H1 (cell line): ENCODE data around the gene PRKAG1. TPM values are rescaled to one million over a fixed set of nuclear protein-coding genes. Genes with fewer than 3 reads are reported as not detected.

Experiments used
- CTCF ChIA-PET: fragments of 300-600 bp; sonication (Branson Sonifier 250); formaldehyde crosslinking; loops from one replicate; lab custom pipeline; 2021; ENCODE audit not compliant: partially characterized antibody; lab: Charles Lee
- POLR2A ChIA-PET: fragments of 300-600 bp; sonication (Branson Sonifier 250); formaldehyde crosslinking; loops from one replicate; lab custom pipeline; 2021; ENCODE audit warnings: inconsistent platforms; ENCODE audit not compliant: partially characterized antibody; lab: Charles Lee
- DNase-seq, 2 experiments: peaks; one replicate each; pipeline versions ENCODE4 v3.0.0 to v3.0.0-alpha.2; 2010 to 2022; ENCODE audit warnings: low spot score in 2 of 2, low read depth in 1 of 2, mixed read lengths in 1 of 2
- FAIRE-seq: peaks from 2 replicates; lab custom pipeline; 2011; peaks lifted over from hg19 to GRCh38; lab: Jason Lieb, UNC
- H2AFZ ChIP-seq: 2 replicates; pipeline ENCODE4 v1.8.1; 2012; ENCODE audit warnings: low read length, inconsistent platforms
- H2AK5ac ChIP-seq: 2 replicates; pipeline ENCODE4 v1.6.1; 2013; ENCODE audit warnings: low read depth, low read length
- H2BK120ac ChIP-seq: replicated peaks from 2 replicates; pipeline ENCODE3; 2013; ENCODE audit warnings: low read depth, low read length, inconsistent platforms
- H2BK12ac ChIP-seq: 2 replicates; pipeline ENCODE4 v1.6.1; 2013; ENCODE audit warnings: low read depth, low read length
- H2BK15ac ChIP-seq: 2 replicates; pipeline ENCODE4 v1.6.1; 2013; ENCODE audit warnings: low read length
- H2BK20ac ChIP-seq: 2 replicates; pipeline ENCODE4 v1.6.1; 2013; ENCODE audit warnings: low read length
- H2BK5ac ChIP-seq: 2 replicates; pipeline ENCODE4 v1.6.1; 2013; ENCODE audit warnings: low read depth, low read length
- H3K14ac ChIP-seq: 2 replicates; pipeline ENCODE4 v1.6.1; 2013; ENCODE audit warnings: inconsistent platforms; ENCODE audit not compliant: insufficient read length
- H3K18ac ChIP-seq: 2 replicates; pipeline ENCODE4 v1.6.1; 2013; ENCODE audit warnings: low read length; ENCODE audit errors: extremely low read depth
- H3K23ac ChIP-seq: 2 replicates; pipeline ENCODE4 v1.6.1; 2013; ENCODE audit warnings: inconsistent platforms; ENCODE audit not compliant: insufficient read length
- H3K23me2 ChIP-seq: 2 replicates; pipeline ENCODE4 v1.6.1; 2013; ENCODE audit warnings: low read depth, low read length
- H3K27ac ChIP-seq: 2 replicates; pipeline ENCODE4 v1.6.1; 2011; ENCODE audit warnings: low read depth, low read length, inconsistent platforms
- H3K27me3 ChIP-seq, 4 experiments: replicated peaks in 1 of 4; 1 replicate in 1 of 4; 2 replicates in 3 of 4; pipeline versions ENCODE4 v1.6.1 to v1.8.1; 2011 to 2013; ENCODE audit warnings: low read length in 3 of 4, mild to moderate bottlenecking in 3 of 4, inconsistent platforms in 2 of 4, mixed read lengths in 2 of 4, moderate library complexity in 1 of 4; ENCODE audit not compliant: control insufficient read depth in 3 of 4, insufficient read depth in 3 of 4; ENCODE audit errors: extremely low read depth in 1 of 4
- H3K36me3 ChIP-seq, 4 experiments: 2 replicates each; pipeline versions ENCODE4 v1.6.1 to v1.8.1; 2011 to 2013; ENCODE audit warnings: mild to moderate bottlenecking in 4 of 4, low read length in 3 of 4, moderate library complexity in 2 of 4, control low read depth in 1 of 4, inconsistent platforms in 1 of 4; ENCODE audit not compliant: insufficient read depth in 4 of 4, control insufficient read depth in 2 of 4
- H3K4ac ChIP-seq: replicated peaks from 2 replicates; pipeline ENCODE3; 2013; ENCODE audit warnings: low read length, low read depth, mixed read lengths, inconsistent platforms; ENCODE audit not compliant: insufficient read length
- H3K4me1 ChIP-seq, 4 experiments: replicated peaks in 1 of 4; 1 replicate in 1 of 4; 2 replicates in 3 of 4; pipeline versions ENCODE4 v1.6.1 to v1.8.1; 2011 to 2013; ENCODE audit warnings: low read length in 3 of 4, inconsistent platforms in 2 of 4, mixed read lengths in 1 of 4; ENCODE audit not compliant: insufficient read depth in 4 of 4, control insufficient read depth in 3 of 4
- H3K4me2 ChIP-seq, 2 experiments: 2 replicates each; pipeline versions ENCODE4 v1.6.1 to v1.8.1; 2011 to 2013; ENCODE audit warnings: low read depth in 2 of 2, low read length in 2 of 2, control low read depth in 1 of 2, inconsistent platforms in 1 of 2, mild to moderate bottlenecking in 1 of 2; ENCODE audit not compliant: insufficient read depth in 1 of 2
- H3K4me3 ChIP-seq, 4 experiments: fragments of 200-600, 300-600 bp in 1 of 4; sonication (generic), shearing (Covaris generic), sonication (Bioruptor Twin) in 1 of 4; 2 replicates each; pipeline versions ENCODE4 v1.5.1 to v1.8.1; 2011 to 2016; ENCODE audit warnings: low read length in 4 of 4, low read depth in 3 of 4, control low read depth in 2 of 4, inconsistent platforms in 2 of 4, mild to moderate bottlenecking in 2 of 4, mixed read lengths in 1 of 4, moderate library complexity in 1 of 4; ENCODE audit not compliant: insufficient read depth in 2 of 4; ENCODE audit errors: extremely low read depth in 1 of 4
- H3K56ac ChIP-seq: replicated peaks from 2 replicates; pipeline ENCODE3; 2013; ENCODE audit warnings: low read depth, mild to moderate bottlenecking, mixed read lengths, low read length, inconsistent platforms; ENCODE audit not compliant: insufficient read length
- H3K79me1 ChIP-seq: 2 replicates; pipeline ENCODE4 v1.6.1; 2013; ENCODE audit warnings: low read depth, low read length, control low read depth
- H3K79me2 ChIP-seq, 2 experiments: 2 replicates each; pipeline versions ENCODE4 v1.6.1 to v1.8.1; 2012 to 2013; ENCODE audit warnings: low read length in 2 of 2, mild to moderate bottlenecking in 2 of 2, inconsistent platforms in 1 of 2; ENCODE audit not compliant: insufficient read depth in 2 of 2, control insufficient read depth in 1 of 2
- H3K9ac ChIP-seq, 4 experiments: replicated peaks in 1 of 4; 1 replicate in 1 of 4; 2 replicates in 3 of 4; pipeline versions ENCODE4 v1.6.1 to v1.8.1; 2011 to 2013; ENCODE audit warnings: low read depth in 3 of 4, low read length in 3 of 4, control low read depth in 2 of 4, mild to moderate bottlenecking in 2 of 4, moderate library complexity in 2 of 4, inconsistent platforms in 1 of 4; ENCODE audit errors: extremely low read depth in 1 of 4
- H3K9me3 ChIP-seq, 2 experiments: 2 replicates each; pipeline versions ENCODE4 v1.6.1 to v1.8.1; 2012 to 2013; ENCODE audit warnings: mild to moderate bottlenecking in 2 of 2, moderate library complexity in 2 of 2, control low read depth in 1 of 2, inconsistent platforms in 1 of 2, low read depth in 1 of 2, low read length in 1 of 2, mixed read lengths in 1 of 2; ENCODE audit not compliant: insufficient read depth in 2 of 2
- H4K20me1 ChIP-seq, 2 experiments: replicated peaks in 1 of 2; 2 replicates each; pipeline versions ENCODE3 to v1.8.1; 2011 to 2013; ENCODE audit warnings: inconsistent platforms in 2 of 2, low read length in 2 of 2, mild to moderate bottlenecking in 1 of 2; ENCODE audit not compliant: insufficient read depth in 2 of 2, control insufficient read depth in 1 of 2
- H4K5ac ChIP-seq: 2 replicates; pipeline ENCODE4 v1.6.1; 2013; ENCODE audit warnings: low read length, low read depth, mixed read lengths, inconsistent platforms; ENCODE audit not compliant: insufficient read length
- H4K8ac ChIP-seq: 2 replicates; pipeline ENCODE4 v1.8.0; 2013; ENCODE audit warnings: mild to moderate bottlenecking, moderate library complexity, low read length, inconsistent platforms; ENCODE audit not compliant: insufficient read depth; ENCODE audit errors: extremely low read depth
- H4K91ac ChIP-seq: replicated peaks from 2 replicates; pipeline ENCODE3; 2013; ENCODE audit warnings: low read length, mixed read lengths, inconsistent platforms; ENCODE audit not compliant: insufficient read length
- FOSL1 ChIP-seq: IDR thresholded peaks from 2 replicates; pipeline ENCODE4 v1.6.1; 2011; ENCODE audit warnings: mild to moderate bottlenecking, low read depth, low read length, moderate library complexity; ENCODE audit not compliant: insufficient read depth
- TBP ChIP-seq: IDR thresholded peaks from 2 replicates; pipeline ENCODE4 v1.6.1; 2011; ENCODE audit warnings: low read depth, low read length, improper control_type of control experiment
- WGBS, 2 experiments: shearing (Covaris generic) in 1 of 2; methylation state at CpG; one replicate each; pipeline versions ENCODE4 v1.1.6 to v1.1.7; 2013 to 2015; ENCODE audit warnings: low lambda C conversion rate in 2 of 2, mixed read lengths in 2 of 2, inconsistent platforms in 1 of 2, low coverage in 1 of 2, missing lambda C conversion rate in 1 of 2; ENCODE audit not compliant: insufficient replicate concordance in 2 of 2, insufficient coverage in 1 of 2, insufficient read length in 1 of 2; ENCODE audit errors: extremely low coverage in 1 of 2, missing lambda C conversion rate in 1 of 2; 5-methylcytosine and 5-hydroxymethylcytosine counted together
- polyA plus RNA-seq, 7 experiments: library from polyadenylated mRNA; depleted of rRNA in 3 of 7; stranded (reverse) in 5 of 7; unstranded in 2 of 7; fragments of >200 nt in 5 of 7; fragments of 200-250 nt in 2 of 7; gene quantifications; 1 replicate in 5 of 7; 2 replicates in 1 of 7; 4 replicates in 1 of 7; pipeline versions ENCODE4 v1.2.1 to v1.2.3, GENCODE V29; 2011 to 2013; ENCODE audit warnings: missing spikeins in 2 of 7, mixed read lengths in 2 of 7
- total RNA-seq: library from RNA; stranded (reverse); fragmentation: NEBNext Ultra II Directional; extraction: Animal tissue kit (Norgen Biotek cat#: 25700); gene quantifications from 2 replicates; pipeline ENCODE4 v1.2.1, GENCODE V29; 2021

PRKAG1 gene
- total and polyA plus RNA-seq, 2 of the 8 experiments (the other 6 are each of a cell fraction or from before 2014, with no cell fraction given) = 38.6 to 57.5 TPM

DNA sequence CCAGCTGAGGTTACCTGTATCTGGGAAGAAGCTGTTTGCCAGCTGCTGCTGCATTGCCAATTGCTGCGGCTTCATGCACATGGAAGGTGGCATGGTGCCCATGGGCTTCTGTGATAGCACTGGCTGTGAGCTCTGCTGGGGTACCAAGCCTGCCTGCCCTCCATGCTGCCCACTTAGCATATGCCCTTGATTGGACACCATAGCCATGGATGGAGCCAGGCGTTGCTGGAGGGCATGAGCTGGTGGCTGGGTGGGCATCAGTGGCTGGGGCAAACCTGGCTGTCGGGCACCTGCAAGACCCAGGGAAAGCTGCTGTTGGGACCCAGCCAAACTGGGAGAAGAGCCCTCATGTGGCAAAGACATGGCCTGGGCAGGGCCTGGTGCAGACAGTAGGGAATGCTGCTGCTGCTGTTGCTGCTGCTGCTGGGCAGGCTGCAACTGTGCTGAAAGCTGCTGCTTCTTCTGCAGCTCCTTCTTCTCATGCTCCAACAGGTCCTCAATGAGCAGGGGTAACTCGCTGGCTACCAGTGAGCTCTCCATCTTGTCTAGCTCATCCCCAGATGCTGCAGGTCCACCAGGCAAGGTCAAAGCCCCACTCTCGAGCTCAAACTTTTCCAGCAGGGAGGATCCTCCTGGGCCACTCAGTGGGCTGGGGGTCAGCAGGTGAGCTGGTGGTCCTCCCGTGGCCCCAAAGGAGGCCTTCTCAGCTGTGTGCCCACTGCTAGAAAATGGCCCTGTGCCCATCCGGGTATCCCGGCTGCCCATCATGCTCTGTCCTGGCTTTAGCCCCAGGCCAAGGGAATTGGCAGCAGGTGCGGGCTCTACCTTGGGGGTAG is 18.8 kb upstream of the PRKAG1 start:
- no peak overlapping the region for H2BK15ac ChIP-seq
- no peak overlapping the region for H3K23ac ChIP-seq
- no peak overlapping the region for H2AK5ac ChIP-seq
- no peak overlapping the region for H4K5ac ChIP-seq
- WGBS, 2 experiments = 96% methylated on average over 9 of the region's 9 CpGs; no CpG with 5 or more reads in 1 of the 2 experiments
- H3K36me3 ChIP-seq = peaks cover 51 to 89% (median 81%) of the 10 kb centered on the region in 4 experiments
- H3K18ac ChIP-seq = no peak overlapping the region
- no peaks in the 10 kb centered on the region for H3K9me3 ChIP-seq
- no peak overlapping the region for H2BK12ac ChIP-seq
- no peak overlapping the region for H3K56ac ChIP-seq
- ChIA-PET POLR2A (interaction anchor here (0.6 to 22.2 kb wide), 11 partner anchors 3 to 403 kb away, joined by 3 to 339 read pairs (median 4); partner anchors contain the start of genes KMT2D, PRKAG1 and TUBA1B), CTCF (interaction anchor here (0.5 to 12.2 kb wide), 13 partner anchors 9 to 322 kb away, joined by 3 to 126 read pairs (median 3); partner anchors contain the start of gene DDN)
- H3K27ac ChIP-seq = no peak overlapping the region
- no peaks in the 10 kb centered on the region for H3K79me2 ChIP-seq
- no peak overlapping the region for H3K14ac ChIP-seq
- no peak overlapping the region for H3K9ac ChIP-seq
- no peaks in the 10 kb centered on the region for H3K27me3 ChIP-seq
- DNase-seq = no peak
- no peak overlapping the region for H2BK5ac ChIP-seq
- FAIRE-seq = no peak
- no peak overlapping the region for H2BK20ac ChIP-seq
- H3K79me1 ChIP-seq = no peaks in the 10 kb centered on the region; the same call in none of the 2 replicates
- H3K4me1 ChIP-seq = no peaks in the 10 kb centered on the region
- TF ChIP-seq TBP (no peak), FOSL1 (no peak)
- H4K8ac ChIP-seq = no peak overlapping the region
- no peak overlapping the region for H4K91ac ChIP-seq
- no peaks in the 10 kb centered on the region for H3K23me2 ChIP-seq
- H2AFZ ChIP-seq = no peak overlapping the region
- no peak overlapping the region for H3K4me2 ChIP-seq
- H3K4ac ChIP-seq = no peak overlapping the region
- no peak overlapping the region for H2BK120ac ChIP-seq
- H4K20me1 ChIP-seq = peaks cover 7 to 20% of the 10 kb centered on the region in 2 experiments
- no peak overlapping the region for H3K4me3 ChIP-seq
